ENCODE results near the gene KCNT2. TPM values are rescaled to one million over a fixed set of nuclear protein-coding genes. Genes with fewer than 3 reads are reported as not detected.

The KCNT2 gene
- polyA plus RNA-seq, 2 of the 4 experiments (the other 2 are of a cell fraction): 0.14 to 1.7 TPM

- no peak for TF ChIP-seq REST (IDR thresholded peaks at IDR 0.05)
- no peak for TF ChIP-seq ZC3H11A (IDR thresholded peaks at IDR 0.05)
- no peak for TF ChIP-seq CBX2 (IDR thresholded peaks at IDR 0.05; ENCODE audit: borderline replicate concordance, low read depth)
These were observed 14.3 kb downstream of the KCNT2 start (continued) for GRCh38 chr1:196593955-196594354.

GRCh38 chr1:196590959-196591358 lies 17.3 kb downstream of the KCNT2 start:
- no peaks in the 10 kb centered on the region; the same call in 1 of the 3 replicates for H3K4me1 ChIP-seq
- ChIA-PET POLR2A (no interaction called here), CTCF (no interaction called here)
- TF ChIP-seq FOSB (CRISPR knock-in tag; IDR thresholded peaks at IDR 0.05) (no peak), FOXS1 (CRISPR knock-in tag; IDR thresholded peaks at IDR 0.05) (no peak), TFCP2L1 (CRISPR knock-in tag; IDR thresholded peaks at IDR 0.05) (no peak), ZNF302 (CRISPR knock-in tag; IDR thresholded peaks at IDR 0.05) (no peak), GATA3 (IDR thresholded peaks at IDR 0.05; ENCODE audit: borderline replicate concordance) (no peak), TP53 (CRISPR knock-in tag; IDR thresholded peaks at IDR 0.05) (no peak), RAD21 (conservative IDR thresholded peaks at IDR 0.05 in 1 of 2, IDR thresholded peaks at IDR 0.05 in 1 of 2) (no peak), POLR2A (IDR thresholded peaks at IDR 0.05; ENCODE audit: low read length) (no peak), ELK1 (IDR thresholded peaks at IDR 0.05; ENCODE audit: low read depth, low read length) (no peak), HMGXB4 (CRISPR knock-in tag; IDR thresholded peaks at IDR 0.05; ENCODE audit: borderline replicate concordance) (no peak)
- no peak overlapping the region for H3K27ac ChIP-seq
- no peaks in the 10 kb centered on the region for H3K9me3 ChIP-seq
- ATAC-seq (no peak), DNase-seq (ENCODE audit: low read depth in 1 of 2, low spot score in 1 of 2) (no peak), FAIRE-seq (no peak)
- H3K4me3 ChIP-seq: no peak overlapping the region
- 67% methylated on average over 3 of the region's 3 CpGs for WGBS (ENCODE audit: missing lambda C conversion rate)
- H3K4me2 ChIP-seq: no peak overlapping the region

GRCh38 chr1:196590012-196590708 lies 18.1 kb downstream of the KCNT2 start:
- CTCF ChIA-PET: no interaction called here
- TF ChIP-seq E2F6 (IDR thresholded peaks at IDR 0.05; ENCODE audit: borderline replicate concordance, low read depth) (no peak), MYC (IDR thresholded peaks at IDR 0.05; ENCODE audit: borderline replicate concordance, low read length) (no peak), RARB (CRISPR knock-in tag; IDR thresholded peaks at IDR 0.05) (no peak), NR3C1 (IDR thresholded peaks at IDR 0.05) (no peak), ZFP36 (IDR thresholded peaks at IDR 0.05; ENCODE audit: borderline replicate concordance, partially characterized antibody) (no peak), JUN (IDR thresholded peaks at IDR 0.05) (no peak), BCL3 (IDR thresholded peaks at IDR 0.05) (no peak), NFE2L2 (conservative IDR thresholded peaks at IDR 0.05; ENCODE audit: low read length) (no peak), KDM5A (IDR thresholded peaks at IDR 0.05) (no peak), EP300 (IDR thresholded peaks at IDR 0.05) (no peak), JUNB (IDR thresholded peaks at IDR 0.05) (no peak), POLR2A (IDR thresholded peaks at IDR 0.05; ENCODE audit: low read length) (no peak), CBX8 (IDR thresholded peaks at IDR 0.05) (no peak), HOXB13 (CRISPR knock-in tag; IDR thresholded peaks at IDR 0.05; ENCODE audit: low read depth) (no peak), ZC3H11A (IDR thresholded peaks at IDR 0.05) (no peak), TP53 (CRISPR knock-in tag; IDR thresholded peaks at IDR 0.05) (no peak), EHMT2 (IDR thresholded peaks at IDR 0.05; ENCODE audit: low read depth) (no peak)

More at GRCh38 chr1:196590012-196590708, 18.1 kb downstream of the KCNT2 start:
- H3K4me3 ChIP-seq: no peak overlapping the region
- POLR2A ChIA-PET: no interaction called here
- 64% methylated on average over 5 of the region's 5 CpGs for WGBS (ENCODE audit: missing lambda C conversion rate)
- no peaks in the 10 kb centered on the region for H3K9me3 ChIP-seq
- peaks cover 5% of the 10 kb centered on the region; the same call in 2 of the 3 replicates for H3K4me1 ChIP-seq
- no peak overlapping the region for H3K27ac ChIP-seq
- ATAC-seq (no peak), FAIRE-seq (no peak), DNase-seq (ENCODE audit: low read depth in 1 of 2, low spot score in 1 of 2) (no peak)
- H3K4me2 ChIP-seq: no peak overlapping the region

All from A549 (cell line).